ENCODE data around the gene EFCAB6.

Gene EFCAB6

GRCh38 chr22:43853328-43853931, 41.3 kb upstream of the EFCAB6 start:
- DNase-seq (ENCODE audit: low spot score), result no peak
- in situ Hi-C loops (cut with MboI; ENCODE audit: low pct_unique_long_range_greater_than_20kb, low sequenced_read_pairs, unreplicated experiment), result no loop called here
- no peak for TF ChIP-seq CTCF (IDR thresholded peaks at IDR 0.05; ENCODE audit: extremely low read depth, insufficient read depth, missing control alignments)

- in situ Hi-C loops (cut with MboI; ENCODE audit: low pct_unique_long_range_greater_than_20kb, low sequenced_read_pairs, unreplicated experiment), result no loop called here
- TF ChIP-seq CTCF (IDR thresholded peaks at IDR 0.05; ENCODE audit: extremely low read depth, insufficient read depth, missing control alignments), result no peak
- no peak for DNase-seq (ENCODE audit: low spot score)
Measured at GRCh38 chr22:43852573-43853327, 40.6 kb upstream of the EFCAB6 start.

GRCh38 chr22:43851979-43852307, 39.8 kb upstream of the EFCAB6 start:
- in situ Hi-C loops (cut with MboI; ENCODE audit: low pct_unique_long_range_greater_than_20kb, low sequenced_read_pairs, unreplicated experiment), result no loop called here
- no peak for TF ChIP-seq CTCF (IDR thresholded peaks at IDR 0.05; ENCODE audit: extremely low read depth, insufficient read depth, missing control alignments)
- no peak for DNase-seq (ENCODE audit: low spot score)

GRCh38 chr22:43851058-43851978, 39.2 kb upstream of the EFCAB6 start:
- no peak for DNase-seq (ENCODE audit: low spot score)
- in situ Hi-C loops (cut with MboI; ENCODE audit: low pct_unique_long_range_greater_than_20kb, low sequenced_read_pairs, unreplicated experiment), result no loop called here
- no peak for TF ChIP-seq CTCF (IDR thresholded peaks at IDR 0.05; ENCODE audit: extremely low read depth, insufficient read depth, missing control alignments)

GRCh38 chr22:43850529-43850928, 38.4 kb upstream of the EFCAB6 start:
- in situ Hi-C loops (cut with MboI; ENCODE audit: low pct_unique_long_range_greater_than_20kb, low sequenced_read_pairs, unreplicated experiment), result no loop called here
- no peak for DNase-seq (ENCODE audit: low spot score)
- no peak for TF ChIP-seq CTCF (IDR thresholded peaks at IDR 0.05; ENCODE audit: extremely low read depth, insufficient read depth, missing control alignments)

GRCh38 chr22:43849731-43850130, 37.6 kb upstream of the EFCAB6 start:
- no peak for TF ChIP-seq CTCF (IDR thresholded peaks at IDR 0.05; ENCODE audit: extremely low read depth, insufficient read depth, missing control alignments)
- DNase-seq (ENCODE audit: low spot score), result no peak
- in situ Hi-C loops (cut with MboI; ENCODE audit: low pct_unique_long_range_greater_than_20kb, low sequenced_read_pairs, unreplicated experiment), result no loop called here
